ENCODE results near the gene PCDH9. TPM values are rescaled to one million over a fixed set of nuclear protein-coding genes. Genes with fewer than 3 reads are reported as not detected.

The PCDH9 gene
- total RNA-seq, 4 donors from 2014 or later = 0.37 to 2.4 (median 1.5) TPM

GRCh38 chr13:66483712-66484111, 746.4 kb downstream of the PCDH9 start:
- H3K4me3 ChIP-seq = no peak overlapping the region
- DNase-seq = no peak
- no peak overlapping the region for H3K27ac ChIP-seq
- WGBS, 2 donors (ENCODE audit: low coverage in 1 of 2) = 71 to 78% methylated on average over 2 to 9 of the region's 9 CpGs
- intact Hi-C loops (cut with DNase I; ENCODE audit: low total_unique reads) = loop anchor here (10.0 kb wide), 1 partner anchor 51 kb away; no protein-coding TSS in a partner anchor
- no peaks in the 10 kb centered on the region for H3K27me3 ChIP-seq
- no peaks in the 10 kb centered on the region for H3K4me1 ChIP-seq
- TF ChIP-seq CTCF (IDR thresholded peaks at IDR 0.05) = no peak
- no peak for TF ChIP-seq EP300 (IDR thresholded peaks at IDR 0.05; ENCODE audit: low read depth)
- H3K9me3 ChIP-seq = no peaks in the 10 kb centered on the region
- in situ Hi-C loops (cut with MboI; ENCODE audit: low pct_ligation_motif_present in 1 of 4, low pct_unique_long_range_greater_than_20kb in 1 of 4, low sequenced_read_pairs in 3 of 4) = no loop called here
- H3K36me3 ChIP-seq = no peaks in the 10 kb centered on the region

GRCh38 chr13:66482836-66483235, 747.3 kb downstream of the PCDH9 start:
- in situ Hi-C loops (cut with MboI; ENCODE audit: low pct_ligation_motif_present in 1 of 4, low pct_unique_long_range_greater_than_20kb in 1 of 4, low sequenced_read_pairs in 3 of 4) = no loop called here
- WGBS, 2 donors (ENCODE audit: low coverage in 1 of 2) = 58 to 77% methylated on average over 4 of the region's 4 CpGs
- no peak for DNase-seq
- Histone ChIP-seq H3K4me1 (no peaks in the 10 kb centered on the region), H3K9me3 (no peaks in the 10 kb centered on the region), H3K4me3 (no peak overlapping the region), H3K36me3 (no peaks in the 10 kb centered on the region), H3K27me3 (no peaks in the 10 kb centered on the region), H3K27ac (no peak overlapping the region)
- intact Hi-C loops (cut with DNase I; ENCODE audit: low total_unique reads) = loop anchor here (10.0 kb wide), 1 partner anchor 52 kb away; no protein-coding TSS in a partner anchor
- TF ChIP-seq POLR2AphosphoS5 (IDR thresholded peaks at IDR 0.05) (no peak), CTCF (IDR thresholded peaks at IDR 0.05) (no peak), EP300 (IDR thresholded peaks at IDR 0.05; ENCODE audit: low read depth) (no peak), POLR2A (IDR thresholded peaks at IDR 0.05) (no peak)

- Histone ChIP-seq H3K4me3 (no peak overlapping the region), H3K36me3 (no peaks in the 10 kb centered on the region), H3K27ac (no peak overlapping the region), H3K9me3 (no peaks in the 10 kb centered on the region), H3K27me3 (no peaks in the 10 kb centered on the region), H3K4me1 (no peaks in the 10 kb centered on the region)
- in situ Hi-C loops (cut with MboI; ENCODE audit: low pct_ligation_motif_present in 1 of 4, low pct_unique_long_range_greater_than_20kb in 1 of 4, low sequenced_read_pairs in 3 of 4) (no loop called here), intact Hi-C loops (cut with DNase I; ENCODE audit: low total_unique reads) (no loop called here)
- no peak for DNase-seq
- no peak for TF ChIP-seq EP300 (IDR thresholded peaks at IDR 0.05; ENCODE audit: low read depth)
- TF ChIP-seq POLR2A (IDR thresholded peaks at IDR 0.05) = no peak
- no peak for TF ChIP-seq CTCF (IDR thresholded peaks at IDR 0.05)
- TF ChIP-seq POLR2AphosphoS5 (IDR thresholded peaks at IDR 0.05) = no peak
- 77 to 78% methylated on average over 4 of the region's 4 CpGs for WGBS, 2 donors (ENCODE audit: low coverage in 1 of 2)
Measured at GRCh38 chr13:66477816-66478215, 752.3 kb downstream of the PCDH9 start.

- intact Hi-C loops (cut with DNase I; ENCODE audit: low total_unique reads) = no loop called here
- H3K4me3 ChIP-seq = no peak overlapping the region
- H3K4me1 ChIP-seq = no peaks in the 10 kb centered on the region
- H3K27me3 ChIP-seq = no peaks in the 10 kb centered on the region
- in situ Hi-C loops (cut with MboI; ENCODE audit: low pct_ligation_motif_present in 1 of 4, low pct_unique_long_range_greater_than_20kb in 1 of 4, low sequenced_read_pairs in 3 of 4) = no loop called here
- TF ChIP-seq CTCF (IDR thresholded peaks at IDR 0.05) (no peak), EP300 (IDR thresholded peaks at IDR 0.05; ENCODE audit: low read depth) (no peak), POLR2A (IDR thresholded peaks at IDR 0.05) (no peak), POLR2AphosphoS5 (IDR thresholded peaks at IDR 0.05) (no peak)
- H3K36me3 ChIP-seq = no peaks in the 10 kb centered on the region
- H3K27ac ChIP-seq = no peak overlapping the region
- DNase-seq = no peak
- H3K9me3 ChIP-seq = no peaks in the 10 kb centered on the region
Measured at GRCh38 chr13:66475061-66475460, 755.1 kb downstream of the PCDH9 start.
